ENCODE data around the gene KCNK1.

KCNK1 gene

GRCh38 chr1:233613252-233614172 is at the start of gene KCNK1:
TSS of gene KCNK1 (plus strand) at chr1:233614106. CDS start at chr1:233614172, 66 bp downstream.
- no peak for DNase-seq

GRCh38 chr1:233565313-233565712 is 48.6 kb upstream of the KCNK1 start:
- no peak for DNase-seq

- DNase-seq: no peak
Measured at GRCh38 chr1:233566886-233567285, 47.0 kb upstream of the KCNK1 start.

GRCh38 chr1:233569636-233570035 is 44.3 kb upstream of the KCNK1 start:
- DNase-seq: no peak

GRCh38 chr1:233570216-233570615 is 43.7 kb upstream of the KCNK1 start:
- DNase-seq: no peak

GRCh38 chr1:233570706-233571105 is 43.2 kb upstream of the KCNK1 start:
- no peak for DNase-seq

- no peak for DNase-seq
Measured at GRCh38 chr1:233572896-233573295, 41.0 kb upstream of the KCNK1 start.

GRCh38 chr1:233575450-233575849 is 38.5 kb upstream of the KCNK1 start:
- DNase-seq: no peak

GRCh38 chr1:233582439-233582838 is 31.5 kb upstream of the KCNK1 start:
- DNase-seq: no peak

GRCh38 chr1:233584376-233584775 is 29.5 kb upstream of the KCNK1 start:
- DNase-seq: no peak

- DNase-seq: no peak
Measured at GRCh38 chr1:233584931-233585330, 29.0 kb upstream of the KCNK1 start.

- no peak for DNase-seq
Measured at GRCh38 chr1:233586301-233586700, 27.6 kb upstream of the KCNK1 start.

GRCh38 chr1:233587196-233587595 is 26.7 kb upstream of the KCNK1 start:
- no peak for DNase-seq

- DNase-seq: no peak
Measured at GRCh38 chr1:233587958-233588799, 25.7 kb upstream of the KCNK1 start.

GRCh38 chr1:233597489-233597901 is 16.4 kb upstream of the KCNK1 start:
- DNase-seq: no peak

- DNase-seq: peak; percentile 48
Measured at GRCh38 chr1:233598891-233599541, 14.9 kb upstream of the KCNK1 start.

- DNase-seq: no peak
Measured at GRCh38 chr1:233599542-233600073, 14.3 kb upstream of the KCNK1 start.

- no peak for DNase-seq
Measured at GRCh38 chr1:233600488-233600887, 13.4 kb upstream of the KCNK1 start.

GRCh38 chr1:233603478-233603877 is 10.4 kb upstream of the KCNK1 start:
- DNase-seq: no peak

- no peak for DNase-seq
Measured at GRCh38 chr1:233605205-233605604, 8.7 kb upstream of the KCNK1 start.

- no peak for DNase-seq
Measured at GRCh38 chr1:233606813-233607212, 7.1 kb upstream of the KCNK1 start.

- no peak for DNase-seq
Measured at GRCh38 chr1:233607252-233608119, 6.4 kb upstream of the KCNK1 start.
